ENCODE measurements around the gene C2orf81.

The C2orf81 gene

DNA sequence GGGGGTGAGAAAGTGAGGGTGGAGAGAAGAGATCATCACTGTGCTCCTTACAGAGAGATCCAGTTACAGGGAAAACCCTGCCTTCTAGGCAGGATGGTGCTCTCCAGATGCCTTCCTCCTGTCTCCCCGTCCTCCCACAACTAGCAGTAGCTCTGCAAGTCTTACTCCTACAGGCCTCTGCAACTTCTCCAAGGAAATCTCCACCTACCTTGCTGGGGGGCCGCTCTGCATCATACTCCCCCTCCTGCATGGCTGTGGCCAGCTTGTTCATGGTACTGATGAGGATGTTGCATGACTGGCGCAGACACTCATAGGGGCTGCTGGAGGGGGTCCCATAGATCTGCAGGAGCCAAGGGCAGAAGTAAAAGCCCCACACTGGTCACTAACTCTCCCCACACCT, 55.4 kb downstream of the C2orf81 start:
- Histone ChIP-seq H3K27me3 (ENCODE audit: control insufficient read depth in 2 of 2, insufficient read depth in 2 of 2, low read length in 2 of 2) (no peaks in the 10 kb centered on the region), H3K9ac (ENCODE audit: low read depth in 1 of 2, low read length in 2 of 2) (no peak overlapping the region), H3K4me1 (ENCODE audit: control insufficient read depth in 2 of 2, insufficient read depth in 2 of 2, low read length in 2 of 2) (no peaks in the 10 kb centered on the region), H3K9me3 (ENCODE audit: control insufficient read depth in 2 of 2, low read length in 2 of 2) (no peaks in the 10 kb centered on the region), H3K27ac (ENCODE audit: low read depth in 2 of 2, low read length in 2 of 2) (no peak overlapping the region), H3K36me3 (ENCODE audit: control insufficient read depth in 2 of 2, insufficient read depth in 2 of 2, low read length in 2 of 2) (peaks cover 95 to 99% of the 10 kb centered on the region in 2 donors), H3K4me3 (ENCODE audit: low read length in 2 of 2) (no peak overlapping the region)

DNA sequence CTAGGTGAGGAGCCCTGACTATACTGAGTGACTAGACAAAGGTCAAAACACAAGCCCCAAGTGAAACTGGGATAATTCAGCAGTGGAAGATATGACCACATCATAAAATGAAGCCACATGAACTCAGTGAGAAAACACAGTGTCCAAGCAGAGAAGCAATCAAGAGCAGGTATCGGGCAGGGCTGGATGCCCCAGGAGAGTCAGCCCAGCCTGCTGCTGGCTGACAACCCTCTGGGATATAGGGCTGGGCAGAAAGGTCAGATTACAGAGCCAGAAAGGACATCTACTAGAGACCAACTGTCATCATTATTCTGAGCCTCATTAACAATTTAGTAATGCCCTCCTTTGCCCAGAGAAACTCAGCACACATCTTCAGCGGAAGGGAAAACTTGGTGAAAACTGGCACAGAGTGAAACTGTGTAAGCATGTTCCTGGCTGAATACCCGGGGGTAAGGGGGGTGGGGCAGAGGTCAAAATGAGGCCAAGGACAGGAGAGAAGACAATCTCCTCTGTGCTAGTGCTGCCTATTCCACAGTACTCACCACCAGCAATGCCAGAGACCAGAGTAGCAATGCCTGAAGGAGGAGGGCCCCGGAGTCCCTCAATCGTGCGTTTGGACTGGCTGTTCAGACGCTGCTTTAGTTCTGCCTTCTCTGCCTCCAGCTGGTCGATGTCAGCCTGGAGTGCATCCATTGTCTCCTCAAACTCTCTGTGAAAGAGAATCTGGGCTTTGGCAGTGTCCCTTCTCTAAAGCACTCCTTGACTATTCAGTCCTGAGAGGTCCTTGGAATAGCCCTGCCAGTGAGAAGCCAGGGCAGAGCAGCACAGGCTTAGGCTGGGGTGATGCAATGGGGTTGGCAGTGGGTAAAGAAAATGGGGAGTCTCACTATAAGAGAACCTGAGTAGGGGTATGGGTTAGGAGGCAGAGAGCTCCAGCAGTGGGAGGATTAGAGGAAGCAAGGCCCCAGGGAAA, 56.6 kb downstream of the C2orf81 start:
- Histone ChIP-seq H3K9me3 (ENCODE audit: control insufficient read depth in 2 of 2, low read length in 2 of 2) (no peaks in the 10 kb centered on the region), H3K4me3 (ENCODE audit: low read length in 2 of 2) (no peak overlapping the region), H3K36me3 (ENCODE audit: control insufficient read depth in 2 of 2, insufficient read depth in 2 of 2, low read length in 2 of 2) (peaks cover 95 to 98% of the 10 kb centered on the region in 2 donors), H3K27ac (ENCODE audit: low read depth in 2 of 2, low read length in 2 of 2) (no peak overlapping the region), H3K27me3 (ENCODE audit: control insufficient read depth in 2 of 2, insufficient read depth in 2 of 2, low read length in 2 of 2) (no peaks in the 10 kb centered on the region), H3K9ac (ENCODE audit: low read depth in 1 of 2, low read length in 2 of 2) (no peak overlapping the region), H3K4me1 (ENCODE audit: control insufficient read depth in 2 of 2, insufficient read depth in 2 of 2, low read length in 2 of 2) (no peaks in the 10 kb centered on the region)
